Progenitor cell of endocrine pancreas (in vitro differentiated cells): Measurements from ENCODE around the gene METTL26. TPM values are rescaled to one million over a fixed set of nuclear protein-coding genes. Genes with fewer than 3 reads are reported as not detected.

Experiments
- DNase-seq: peaks from one replicate; pipeline ENCODE4 v3.0.0; 2021; ENCODE audit warnings: low spot score; ENCODE audit not compliant: unreplicated experiment
- H3K27ac Mint-ChIP-seq: 2 replicates; pipeline ENCODE4 v1.8.0; 2021; ENCODE audit warnings: mild to moderate bottlenecking, moderate library complexity, mixed read lengths
- H3K27me3 Mint-ChIP-seq: 2 replicates; pipeline ENCODE4 v1.8.0; 2021; ENCODE audit warnings: mixed read lengths
- H3K36me3 Mint-ChIP-seq: 2 replicates; pipeline ENCODE4 v1.8.0; 2022; ENCODE audit warnings: mixed read lengths; ENCODE audit not compliant: insufficient read depth
- H3K4me1 Mint-ChIP-seq: 2 replicates; pipeline ENCODE4 v1.8.0; 2021; ENCODE audit warnings: low read depth, mixed read lengths
- H3K4me3 Mint-ChIP-seq: 2 replicates; pipeline ENCODE4 v1.8.0; 2021; ENCODE audit warnings: low read depth, mild to moderate bottlenecking, moderate library complexity, mixed read lengths
- H3K9me3 Mint-ChIP-seq: 2 replicates; pipeline ENCODE4 v1.8.0; 2021; ENCODE audit warnings: low read depth, mixed read lengths
- total RNA-seq: library from RNA; stranded (reverse); gene quantifications from 2 replicates; pipeline ENCODE4 v1.2.1, GENCODE V29; 2021
- TF ChIP-seq, protein P1 (sequence below): fragments of 200-600 bp; sonication (generic); IDR thresholded peaks from one replicate; pipeline ENCODE4 v1.5.0; 2021; ENCODE audit warnings: antibody characterized with exemption, mild to moderate bottlenecking; ENCODE audit not compliant: unreplicated experiment

METTL26 gene
- total RNA-seq, 1 donor from 2014 or later, result 64.0 TPM

DNA sequence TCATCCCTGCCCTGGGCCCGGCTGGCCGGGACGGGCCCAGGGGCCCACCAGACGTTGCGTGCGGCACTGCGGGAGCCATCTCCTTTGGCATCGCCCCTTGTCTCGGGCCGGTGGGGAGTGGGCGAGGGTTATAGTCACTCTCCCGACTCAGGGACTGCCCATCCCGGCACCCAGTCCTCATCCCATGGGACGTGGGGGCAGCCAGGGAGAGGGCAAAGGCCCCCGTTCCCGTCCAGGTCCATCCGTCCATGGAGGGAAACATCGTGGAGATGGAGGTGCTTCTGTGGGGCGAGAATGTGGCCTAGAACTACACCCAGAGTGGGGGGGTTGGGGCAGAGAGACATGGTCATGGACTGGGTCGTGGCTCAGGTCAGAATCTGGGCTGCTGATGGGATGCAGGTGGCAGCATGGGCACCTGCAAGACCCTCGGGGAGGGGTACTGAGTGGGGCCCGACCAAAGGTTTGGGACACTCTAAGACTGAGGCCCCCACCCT, 10.6 kb upstream of the METTL26 start:
- no peaks in the 10 kb centered on the region for H3K9me3 Mint-ChIP-seq
- peaks cover 2% of the 10 kb centered on the region for H3K36me3 Mint-ChIP-seq
- peak overlapping the region; percentile 77 for H3K27ac Mint-ChIP-seq
- no peaks in the 10 kb centered on the region for H3K27me3 Mint-ChIP-seq
- TF ChIP-seq, protein P1, sequence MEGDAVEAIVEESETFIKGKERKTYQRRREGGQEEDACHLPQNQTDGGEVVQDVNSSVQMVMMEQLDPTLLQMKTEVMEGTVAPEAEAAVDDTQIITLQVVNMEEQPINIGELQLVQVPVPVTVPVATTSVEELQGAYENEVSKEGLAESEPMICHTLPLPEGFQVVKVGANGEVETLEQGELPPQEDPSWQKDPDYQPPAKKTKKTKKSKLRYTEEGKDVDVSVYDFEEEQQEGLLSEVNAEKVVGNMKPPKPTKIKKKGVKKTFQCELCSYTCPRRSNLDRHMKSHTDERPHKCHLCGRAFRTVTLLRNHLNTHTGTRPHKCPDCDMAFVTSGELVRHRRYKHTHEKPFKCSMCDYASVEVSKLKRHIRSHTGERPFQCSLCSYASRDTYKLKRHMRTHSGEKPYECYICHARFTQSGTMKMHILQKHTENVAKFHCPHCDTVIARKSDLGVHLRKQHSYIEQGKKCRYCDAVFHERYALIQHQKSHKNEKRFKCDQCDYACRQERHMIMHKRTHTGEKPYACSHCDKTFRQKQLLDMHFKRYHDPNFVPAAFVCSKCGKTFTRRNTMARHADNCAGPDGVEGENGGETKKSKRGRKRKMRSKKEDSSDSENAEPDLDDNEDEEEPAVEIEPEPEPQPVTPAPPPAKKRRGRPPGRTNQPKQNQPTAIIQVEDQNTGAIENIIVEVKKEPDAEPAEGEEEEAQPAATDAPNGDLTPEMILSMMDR, result no peak
- H3K4me3 Mint-ChIP-seq, result no peak overlapping the region
- DNase-seq, result no peak
- peaks cover 4% of the 10 kb centered on the region for H3K4me1 Mint-ChIP-seq

GRCh38 chr16:645852-646678, 10.0 kb upstream of the METTL26 start:
- TF ChIP-seq, protein P1, result no peak
- Mint-ChIP-seq H3K4me3 (no peak overlapping the region), H3K27me3 (no peaks in the 10 kb centered on the region), H3K9me3 (no peaks in the 10 kb centered on the region), H3K27ac (no peak overlapping the region), H3K36me3 (peaks cover 2% of the 10 kb centered on the region), H3K4me1 (peaks cover 4% of the 10 kb centered on the region)
- no peak for DNase-seq

DNA sequence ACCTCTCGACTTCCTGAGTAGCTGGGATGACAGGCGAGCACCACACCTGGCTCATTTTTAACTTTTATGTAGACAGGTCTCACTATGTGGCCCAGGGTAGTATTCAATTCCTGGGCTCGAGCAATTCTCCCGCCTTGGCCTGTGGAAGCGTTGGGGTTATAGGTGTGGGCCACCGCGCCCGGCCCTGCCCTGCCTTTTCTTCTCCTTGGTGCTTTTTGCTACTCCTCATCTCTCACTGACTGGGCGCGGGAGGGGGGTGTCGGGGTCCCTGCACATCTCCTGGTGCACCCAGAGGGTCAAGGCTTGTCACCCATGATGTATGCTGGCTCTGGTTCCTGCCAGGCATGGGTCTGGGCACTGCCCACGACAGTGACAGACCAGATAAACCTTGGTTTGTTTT, 8.5 kb upstream of the METTL26 start:
- H3K9me3 Mint-ChIP-seq, result no peaks in the 10 kb centered on the region
- H3K27ac Mint-ChIP-seq, result no peak overlapping the region
- TF ChIP-seq, protein P1, result no peak
- H3K4me1 Mint-ChIP-seq, result peaks cover 3% of the 10 kb centered on the region
- no peak for DNase-seq
- H3K4me3 Mint-ChIP-seq, result peak overlapping the region; percentile 62
- H3K27me3 Mint-ChIP-seq, result no peaks in the 10 kb centered on the region
- H3K36me3 Mint-ChIP-seq, result peaks cover 2% of the 10 kb centered on the region

GRCh38 chr16:643050-643368, 6.9 kb upstream of the METTL26 start:
- Mint-ChIP-seq H3K27me3 (no peaks in the 10 kb centered on the region), H3K4me1 (peaks cover 4% of the 10 kb centered on the region), H3K36me3 (peaks cover 2% of the 10 kb centered on the region), H3K4me3 (peak overlapping the region; percentile 68), H3K27ac (no peak overlapping the region), H3K9me3 (no peaks in the 10 kb centered on the region)
- TF ChIP-seq, protein P1, result no peak
- DNase-seq, result no peak

GRCh38 chr16:642189-643049, 6.3 kb upstream of the METTL26 start:
- Mint-ChIP-seq H3K4me3 (peak overlapping the region; percentile 68), H3K9me3 (no peaks in the 10 kb centered on the region), H3K36me3 (peaks cover 2% of the 10 kb centered on the region), H3K4me1 (peaks cover 7% of the 10 kb centered on the region), H3K27ac (no peak overlapping the region), H3K27me3 (no peaks in the 10 kb centered on the region)
- TF ChIP-seq, protein P1, result no peak
- no peak for DNase-seq
